H1 (cell line): Measurements from ENCODE around the gene SLIT2. TPM values are rescaled to one million over a fixed set of nuclear protein-coding genes. Genes with fewer than 3 reads are reported as not detected.

Experiments used
- CTCF ChIA-PET: fragments of 300-600 bp; sonication (Branson Sonifier 250); formaldehyde crosslinking; loops from one replicate; lab custom pipeline; 2021; ENCODE audit not compliant: partially characterized antibody; lab: Charles Lee
- POLR2A ChIA-PET: fragments of 300-600 bp; sonication (Branson Sonifier 250); formaldehyde crosslinking; loops from one replicate; lab custom pipeline; 2021; ENCODE audit warnings: inconsistent platforms; ENCODE audit not compliant: partially characterized antibody; lab: Charles Lee
- DNase-seq, 2 experiments: peaks; one replicate each; pipeline versions ENCODE4 v3.0.0 to v3.0.0-alpha.2; 2010 to 2022; ENCODE audit warnings: low spot score in 2 of 2, low read depth in 1 of 2, mixed read lengths in 1 of 2
- FAIRE-seq: peaks from 2 replicates; lab custom pipeline; 2011; peaks lifted over from hg19 to GRCh38; lab: Jason Lieb, UNC
- H2AFZ ChIP-seq: 2 replicates; pipeline ENCODE4 v1.8.1; 2012; ENCODE audit warnings: low read length, inconsistent platforms
- H2AK5ac ChIP-seq: 2 replicates; pipeline ENCODE4 v1.6.1; 2013; ENCODE audit warnings: low read depth, low read length
- H2BK120ac ChIP-seq: replicated peaks from 2 replicates; pipeline ENCODE3; 2013; ENCODE audit warnings: low read depth, low read length, inconsistent platforms
- H2BK12ac ChIP-seq: 2 replicates; pipeline ENCODE4 v1.6.1; 2013; ENCODE audit warnings: low read depth, low read length
- H2BK15ac ChIP-seq: 2 replicates; pipeline ENCODE4 v1.6.1; 2013; ENCODE audit warnings: low read length
- H2BK20ac ChIP-seq: 2 replicates; pipeline ENCODE4 v1.6.1; 2013; ENCODE audit warnings: low read length
- H2BK5ac ChIP-seq: 2 replicates; pipeline ENCODE4 v1.6.1; 2013; ENCODE audit warnings: low read depth, low read length
- H3K14ac ChIP-seq: 2 replicates; pipeline ENCODE4 v1.6.1; 2013; ENCODE audit warnings: inconsistent platforms; ENCODE audit not compliant: insufficient read length
- H3K18ac ChIP-seq: 2 replicates; pipeline ENCODE4 v1.6.1; 2013; ENCODE audit warnings: low read length; ENCODE audit errors: extremely low read depth
- H3K23ac ChIP-seq: 2 replicates; pipeline ENCODE4 v1.6.1; 2013; ENCODE audit warnings: inconsistent platforms; ENCODE audit not compliant: insufficient read length
- H3K23me2 ChIP-seq: 2 replicates; pipeline ENCODE4 v1.6.1; 2013; ENCODE audit warnings: low read depth, low read length
- H3K27ac ChIP-seq: 2 replicates; pipeline ENCODE4 v1.6.1; 2011; ENCODE audit warnings: low read depth, low read length, inconsistent platforms
- H3K27me3 ChIP-seq, 4 experiments: replicated peaks in 1 of 4; 1 replicate in 1 of 4; 2 replicates in 3 of 4; pipeline versions ENCODE4 v1.6.1 to v1.8.1; 2011 to 2013; ENCODE audit warnings: low read length in 3 of 4, mild to moderate bottlenecking in 3 of 4, inconsistent platforms in 2 of 4, mixed read lengths in 2 of 4, moderate library complexity in 1 of 4; ENCODE audit not compliant: control insufficient read depth in 3 of 4, insufficient read depth in 3 of 4; ENCODE audit errors: extremely low read depth in 1 of 4
- H3K36me3 ChIP-seq, 4 experiments: 2 replicates each; pipeline versions ENCODE4 v1.6.1 to v1.8.1; 2011 to 2013; ENCODE audit warnings: mild to moderate bottlenecking in 4 of 4, low read length in 3 of 4, moderate library complexity in 2 of 4, control low read depth in 1 of 4, inconsistent platforms in 1 of 4; ENCODE audit not compliant: insufficient read depth in 4 of 4, control insufficient read depth in 2 of 4
- H3K4ac ChIP-seq: replicated peaks from 2 replicates; pipeline ENCODE3; 2013; ENCODE audit warnings: low read length, low read depth, mixed read lengths, inconsistent platforms; ENCODE audit not compliant: insufficient read length
- H3K4me1 ChIP-seq, 4 experiments: replicated peaks in 1 of 4; 1 replicate in 1 of 4; 2 replicates in 3 of 4; pipeline versions ENCODE4 v1.6.1 to v1.8.1; 2011 to 2013; ENCODE audit warnings: low read length in 3 of 4, inconsistent platforms in 2 of 4, mixed read lengths in 1 of 4; ENCODE audit not compliant: insufficient read depth in 4 of 4, control insufficient read depth in 3 of 4
- H3K4me2 ChIP-seq, 2 experiments: 2 replicates each; pipeline versions ENCODE4 v1.6.1 to v1.8.1; 2011 to 2013; ENCODE audit warnings: low read depth in 2 of 2, low read length in 2 of 2, control low read depth in 1 of 2, inconsistent platforms in 1 of 2, mild to moderate bottlenecking in 1 of 2; ENCODE audit not compliant: insufficient read depth in 1 of 2
- H3K4me3 ChIP-seq, 4 experiments: fragments of 200-600, 300-600 bp in 1 of 4; sonication (generic), shearing (Covaris generic), sonication (Bioruptor Twin) in 1 of 4; 2 replicates each; pipeline versions ENCODE4 v1.5.1 to v1.8.1; 2011 to 2016; ENCODE audit warnings: low read length in 4 of 4, low read depth in 3 of 4, control low read depth in 2 of 4, inconsistent platforms in 2 of 4, mild to moderate bottlenecking in 2 of 4, mixed read lengths in 1 of 4, moderate library complexity in 1 of 4; ENCODE audit not compliant: insufficient read depth in 2 of 4; ENCODE audit errors: extremely low read depth in 1 of 4
- H3K56ac ChIP-seq: replicated peaks from 2 replicates; pipeline ENCODE3; 2013; ENCODE audit warnings: low read depth, mild to moderate bottlenecking, mixed read lengths, low read length, inconsistent platforms; ENCODE audit not compliant: insufficient read length
- H3K79me1 ChIP-seq: 2 replicates; pipeline ENCODE4 v1.6.1; 2013; ENCODE audit warnings: low read depth, low read length, control low read depth
- H3K79me2 ChIP-seq, 2 experiments: 2 replicates each; pipeline versions ENCODE4 v1.6.1 to v1.8.1; 2012 to 2013; ENCODE audit warnings: low read length in 2 of 2, mild to moderate bottlenecking in 2 of 2, inconsistent platforms in 1 of 2; ENCODE audit not compliant: insufficient read depth in 2 of 2, control insufficient read depth in 1 of 2
- H3K9ac ChIP-seq, 4 experiments: replicated peaks in 1 of 4; 1 replicate in 1 of 4; 2 replicates in 3 of 4; pipeline versions ENCODE4 v1.6.1 to v1.8.1; 2011 to 2013; ENCODE audit warnings: low read depth in 3 of 4, low read length in 3 of 4, control low read depth in 2 of 4, mild to moderate bottlenecking in 2 of 4, moderate library complexity in 2 of 4, inconsistent platforms in 1 of 4; ENCODE audit errors: extremely low read depth in 1 of 4
- H3K9me3 ChIP-seq, 2 experiments: 2 replicates each; pipeline versions ENCODE4 v1.6.1 to v1.8.1; 2012 to 2013; ENCODE audit warnings: mild to moderate bottlenecking in 2 of 2, moderate library complexity in 2 of 2, control low read depth in 1 of 2, inconsistent platforms in 1 of 2, low read depth in 1 of 2, low read length in 1 of 2, mixed read lengths in 1 of 2; ENCODE audit not compliant: insufficient read depth in 2 of 2
- H4K20me1 ChIP-seq, 2 experiments: replicated peaks in 1 of 2; 2 replicates each; pipeline versions ENCODE3 to v1.8.1; 2011 to 2013; ENCODE audit warnings: inconsistent platforms in 2 of 2, low read length in 2 of 2, mild to moderate bottlenecking in 1 of 2; ENCODE audit not compliant: insufficient read depth in 2 of 2, control insufficient read depth in 1 of 2
- H4K5ac ChIP-seq: 2 replicates; pipeline ENCODE4 v1.6.1; 2013; ENCODE audit warnings: low read length, low read depth, mixed read lengths, inconsistent platforms; ENCODE audit not compliant: insufficient read length
- H4K8ac ChIP-seq: 2 replicates; pipeline ENCODE4 v1.8.0; 2013; ENCODE audit warnings: mild to moderate bottlenecking, moderate library complexity, low read length, inconsistent platforms; ENCODE audit not compliant: insufficient read depth; ENCODE audit errors: extremely low read depth
- H4K91ac ChIP-seq: replicated peaks from 2 replicates; pipeline ENCODE3; 2013; ENCODE audit warnings: low read length, mixed read lengths, inconsistent platforms; ENCODE audit not compliant: insufficient read length
- CBX8 ChIP-seq: fragments of 300-800, 300-1000 bp; sonication (generic); IDR thresholded peaks from 2 replicates; pipeline ENCODE4 v1.7.1; 2016; ENCODE audit warnings: low read depth, low read length, borderline replicate concordance
- EGR1 ChIP-seq: IDR thresholded peaks from 2 replicates; pipeline ENCODE4 v1.6.1; 2011; ENCODE audit warnings: low read depth, low read length, borderline replicate concordance
- EP300 ChIP-seq, 2 experiments: IDR thresholded peaks; 1 replicate in 1 of 2; 2 replicates in 1 of 2; pipeline ENCODE4 v1.6.1; 2011 to 2012; ENCODE audit warnings: low read depth in 2 of 2, low read length in 2 of 2, mild to moderate bottlenecking in 2 of 2, borderline replicate concordance in 1 of 2, inconsistent platforms in 1 of 2, moderate library complexity in 1 of 2
- GABPA ChIP-seq: IDR thresholded peaks from 2 replicates; pipeline ENCODE4 v1.6.1; 2011; ENCODE audit warnings: mild to moderate bottlenecking, low read length, moderate library complexity, borderline replicate concordance; ENCODE audit not compliant: insufficient read depth
- JUN ChIP-seq: IDR thresholded peaks from 2 replicates; pipeline ENCODE4 v1.6.1; 2011; ENCODE audit warnings: low read depth, mild to moderate bottlenecking, improper control_type of control experiment, low read length
- JUND ChIP-seq: IDR thresholded peaks from 2 replicates; pipeline ENCODE4 v1.6.1; 2011; ENCODE audit warnings: mild to moderate bottlenecking, improper control_type of control experiment, low read length
- KDM5A ChIP-seq: fragments of 200-600 bp; IDR thresholded peaks from 2 replicates; pipeline ENCODE4 v1.7.1; 2012; ENCODE audit warnings: mild to moderate bottlenecking, low read length, inconsistent platforms, mixed read lengths
- RNF2 ChIP-seq: fragments of 200-900, 300-1000 bp; sonication (generic); IDR thresholded peaks from 2 replicates; pipeline ENCODE4 v1.7.1; 2016; ENCODE audit warnings: borderline replicate concordance, low read depth, mild to moderate bottlenecking, antibody characterized with exemption, low read length; ENCODE audit not compliant: poor library complexity, severe bottlenecking; ENCODE audit errors: missing control alignments
- RXRA ChIP-seq: IDR thresholded peaks from 2 replicates; pipeline ENCODE4 v1.6.1; 2011; ENCODE audit warnings: low read depth, mild to moderate bottlenecking, low read length, moderate library complexity; ENCODE audit not compliant: insufficient read depth
- SUZ12 ChIP-seq: fragments of 200-600 bp; sonication (generic); IDR thresholded peaks from 2 replicates; pipeline ENCODE4 v1.6.1; 2012; ENCODE audit warnings: mild to moderate bottlenecking, inconsistent platforms, low read length, moderate library complexity, mixed read lengths
- TCF12 ChIP-seq: IDR thresholded peaks from 2 replicates; pipeline ENCODE4 v1.6.1; 2011; ENCODE audit warnings: low read depth, mild to moderate bottlenecking, low read length
- TEAD4 ChIP-seq: IDR thresholded peaks from 2 replicates; pipeline ENCODE4 v1.6.1; 2012; ENCODE audit warnings: low read depth, low read length, inconsistent platforms, mixed read lengths
- WGBS, 2 experiments: shearing (Covaris generic) in 1 of 2; methylation state at CpG; one replicate each; pipeline versions ENCODE4 v1.1.6 to v1.1.7; 2013 to 2015; ENCODE audit warnings: low lambda C conversion rate in 2 of 2, mixed read lengths in 2 of 2, inconsistent platforms in 1 of 2, low coverage in 1 of 2, missing lambda C conversion rate in 1 of 2; ENCODE audit not compliant: insufficient replicate concordance in 2 of 2, insufficient coverage in 1 of 2, insufficient read length in 1 of 2; ENCODE audit errors: extremely low coverage in 1 of 2, missing lambda C conversion rate in 1 of 2; 5-methylcytosine and 5-hydroxymethylcytosine counted together
- polyA plus RNA-seq, 7 experiments: library from polyadenylated mRNA; depleted of rRNA in 3 of 7; stranded (reverse) in 5 of 7; unstranded in 2 of 7; fragments of >200 nt in 5 of 7; fragments of 200-250 nt in 2 of 7; gene quantifications; 1 replicate in 5 of 7; 2 replicates in 1 of 7; 4 replicates in 1 of 7; pipeline versions ENCODE4 v1.2.1 to v1.2.3, GENCODE V29; 2011 to 2013; ENCODE audit warnings: missing spikeins in 2 of 7, mixed read lengths in 2 of 7
- total RNA-seq: library from RNA; stranded (reverse); fragmentation: NEBNext Ultra II Directional; extraction: Animal tissue kit (Norgen Biotek cat#: 25700); gene quantifications from 2 replicates; pipeline ENCODE4 v1.2.1, GENCODE V29; 2021

The SLIT2 gene
- total and polyA plus RNA-seq, 2 of the 8 experiments (the other 6 are each of a cell fraction or from before 2014, with no cell fraction given): 2.0 to 13.7 TPM

DNA sequence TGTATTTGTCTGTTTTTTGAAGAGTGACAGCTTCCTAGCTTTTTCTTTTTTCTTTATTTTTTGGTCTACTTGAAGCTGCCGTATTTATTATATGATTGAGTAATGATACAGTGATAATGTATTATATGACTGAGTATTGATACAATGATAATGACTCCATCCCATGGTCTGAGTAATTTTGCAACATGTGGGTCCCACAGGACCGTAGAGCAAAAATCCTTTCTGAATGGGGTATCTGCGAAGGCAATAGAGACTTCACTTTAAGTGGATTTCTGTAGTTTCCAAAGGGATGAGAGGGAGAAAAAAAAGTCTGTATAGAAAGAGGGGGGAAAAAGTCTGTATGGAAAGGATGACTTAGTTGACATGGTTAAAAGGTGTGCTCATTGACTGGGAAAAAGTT lies 41.0 kb downstream of the SLIT2 start:
- no peak overlapping the region for H3K14ac ChIP-seq
- H3K9ac ChIP-seq: no peak overlapping the region
- CTCF ChIA-PET: interaction anchor here (0.6 to 1.3 kb wide), 4 partner anchors 10 to 103 kb away, joined by 3 read pairs; no protein-coding TSS in a partner anchor
- H3K23ac ChIP-seq: no peak overlapping the region
- H4K20me1 ChIP-seq: no peaks in the 10 kb centered on the region
- H4K5ac ChIP-seq: no peak overlapping the region
- DNase-seq: no peak
- H3K9me3 ChIP-seq: no peaks in the 10 kb centered on the region
- no peak overlapping the region for H2BK20ac ChIP-seq
- FAIRE-seq: no peak
- H2BK5ac ChIP-seq: no peak overlapping the region
- H4K8ac ChIP-seq: no peak overlapping the region
- no peaks in the 10 kb centered on the region for H3K79me2 ChIP-seq
- H3K79me1 ChIP-seq: no peaks in the 10 kb centered on the region
- H3K27me3 ChIP-seq: no peaks in the 10 kb centered on the region
- no peak overlapping the region for H3K4me2 ChIP-seq
- H2AFZ ChIP-seq: no peak overlapping the region
- no peak overlapping the region for H2BK120ac ChIP-seq
- no peaks in the 10 kb centered on the region for H3K4me1 ChIP-seq
- no peak overlapping the region for H3K4ac ChIP-seq
- H3K36me3 ChIP-seq: no peaks in the 10 kb centered on the region
- POLR2A ChIA-PET: no interaction called here
- WGBS, 2 experiments: 94% methylated on average over 3 of the region's 3 CpGs; no CpG with 5 or more reads in 1 of the 2 experiments
- H4K91ac ChIP-seq: no peak overlapping the region
- no peak overlapping the region for H3K4me3 ChIP-seq
- H3K27ac ChIP-seq: no peak overlapping the region
- peaks cover 2% of the 10 kb centered on the region; the same call in 1 of the 2 replicates for H3K23me2 ChIP-seq
- no peak overlapping the region for H2AK5ac ChIP-seq
- H2BK12ac ChIP-seq: no peak overlapping the region
- H2BK15ac ChIP-seq: no peak overlapping the region
- no peak for TF ChIP-seq TCF12
- no peak for TF ChIP-seq JUND
- no peak for TF ChIP-seq CBX8
- no peak for TF ChIP-seq JUN
- TF ChIP-seq GABPA: no peak
- no peak for TF ChIP-seq EP300 (IDR thresholded peaks at IDR 0.05; ENCODE audit: borderline replicate concordance in 1 of 2, low read depth in 2 of 2, low read length in 2 of 2)
- TF ChIP-seq EGR1: no peak
- no peak for TF ChIP-seq KDM5A
- no peak for TF ChIP-seq RXRA
- TF ChIP-seq TEAD4: no peak
- TF ChIP-seq RNF2: no peak
- TF ChIP-seq SUZ12: no peak
- H3K56ac ChIP-seq: no peak overlapping the region
- H3K18ac ChIP-seq: no peak overlapping the region
